MM.1S (cell line): ENCODE results near the gene ODAD4.

Experiments used
- CTCF ChIP-seq: fragments of 300-600 bp; sonication (generic); IDR thresholded peaks from 2 replicates; pipeline ENCODE4 v1.5.1; 2016; ENCODE audit warnings: antibody characterized with exemption, low read length, mixed read lengths
- EZH2 ChIP-seq: fragments of 300-600 bp; sonication (generic); optimal IDR thresholded peaks from 2 replicates; pipeline ENCODE3; 2017; ENCODE audit warnings: low read depth, mild to moderate bottlenecking, antibody characterized with exemption, low read length, mixed read lengths

GRCh38 chr17:41907185-41907556 lies 23.2 kb upstream of the ODAD4 start:
- TF ChIP-seq EZH2 = no peak
- TF ChIP-seq CTCF = no peak
